ENCODE data around the gene TBC1D22A.
A peak's percentile ranks its signal among the peaks of the same experiment; 100 is the strongest.

TBC1D22A gene

GRCh38 chr22:46934172-46934745 lies 171.8 kb downstream of the TBC1D22A start (continued):
- TF ChIP-seq POU6F1 (CRISPR knock-in tag; IDR thresholded peaks at IDR 0.05; ENCODE audit: borderline replicate concordance, low read depth) (no peak), ZFP3 (CRISPR knock-in tag; IDR thresholded peaks at IDR 0.05) (no peak)

GRCh38 chr22:46934746-46935491 lies 172.5 kb downstream of the TBC1D22A start:
- peak; percentile 92 for ATAC-seq
- TF ChIP-seq ISL1 (CRISPR knock-in tag; IDR thresholded peaks at IDR 0.05) (0 out of 2 replicates have a peak, but pooled peaks have one; percentile 19), ZFP30 (CRISPR knock-in tag; IDR thresholded peaks at IDR 0.05) (no peak), OSR1 (CRISPR knock-in tag; IDR thresholded peaks at IDR 0.05) (no peak), PATZ1 (CRISPR knock-in tag; IDR thresholded peaks at IDR 0.05; ENCODE audit: borderline replicate concordance) (peak; percentile 28; the same call in 1 of the 2 replicates)

- TF ChIP-seq ZNF70 (CRISPR knock-in tag; IDR thresholded peaks at IDR 0.05) = no peak
- ATAC-seq = no peak
Observed at GRCh38 chr22:46935506-46936377, 173.3 kb downstream of the TBC1D22A start.

- TF ChIP-seq BACH2 (CRISPR knock-in tag; IDR thresholded peaks at IDR 0.05; ENCODE audit: borderline replicate concordance) = no peak
- no peak for TF ChIP-seq TCF4 (CRISPR knock-in tag; IDR thresholded peaks at IDR 0.05; ENCODE audit: borderline replicate concordance)
- no peak for TF ChIP-seq SNAI2 (CRISPR knock-in tag; IDR thresholded peaks at IDR 0.05)
- no peak for TF ChIP-seq TSHZ2 (CRISPR knock-in tag; IDR thresholded peaks at IDR 0.05)
- no peak for TF ChIP-seq TOX (CRISPR knock-in tag; IDR thresholded peaks at IDR 0.05; ENCODE audit: borderline replicate concordance)
- TF ChIP-seq PPARA (CRISPR knock-in tag; IDR thresholded peaks at IDR 0.05; ENCODE audit: borderline replicate concordance) = no peak
- no peak for TF ChIP-seq CSDC2 (CRISPR knock-in tag; IDR thresholded peaks at IDR 0.05)
- TF ChIP-seq CREB5 (CRISPR knock-in tag; IDR thresholded peaks at IDR 0.05; ENCODE audit: low read depth) = no peak
- ATAC-seq = no peak
Observed at GRCh38 chr22:46936378-46936903, 174.0 kb downstream of the TBC1D22A start.

GRCh38 chr22:46937185-46937584 lies 174.7 kb downstream of the TBC1D22A start:
- no peak for ATAC-seq
- TF ChIP-seq PATZ1 (CRISPR knock-in tag; IDR thresholded peaks at IDR 0.05; ENCODE audit: borderline replicate concordance) = no peak
- no peak for TF ChIP-seq SNAI2 (CRISPR knock-in tag; IDR thresholded peaks at IDR 0.05)
- no peak for TF ChIP-seq ZFP3 (CRISPR knock-in tag; IDR thresholded peaks at IDR 0.05)
- no peak for TF ChIP-seq CSDC2 (CRISPR knock-in tag; IDR thresholded peaks at IDR 0.05)
- no peak for TF ChIP-seq TOX (CRISPR knock-in tag; IDR thresholded peaks at IDR 0.05; ENCODE audit: borderline replicate concordance)
- no peak for TF ChIP-seq ZFP30 (CRISPR knock-in tag; IDR thresholded peaks at IDR 0.05)
- TF ChIP-seq RARB (CRISPR knock-in tag; IDR thresholded peaks at IDR 0.05) = no peak
